ENCODE measurements around the gene HMCN2.

GRCh38 chr9:130394814-130395470 is 129.4 kb downstream of the HMCN2 start:
- TF ChIP-seq POLR2AphosphoS5 (IDR thresholded peaks at IDR 0.05; ENCODE audit: borderline replicate concordance, low read depth, low read length) (no peak), EZH2 (IDR thresholded peaks at IDR 0.05) (no peak), FOXP2 (optimal IDR thresholded peaks at IDR 0.05; ENCODE audit: control extremely low read depth, extremely low read length, insufficient read depth) (no peak)
